HEK293 (cell line): ENCODE data around the gene TOMM40L.
A peak's percentile ranks its signal among the peaks of the same experiment; 100 is the strongest.

Experiments
- CTCF ChIA-PET: fragments of 350-600 bp; formaldehyde crosslinking; extraction: SDS; loops from one replicate; lab custom pipeline; 2021; ENCODE audit warnings: antibody characterized with exemption; lab: Yijun Ruan, JAX
- POLR2A ChIA-PET: fragments of 300-600 bp; formaldehyde crosslinking; extraction: SDS; loops from one replicate; lab custom pipeline; 2020; ENCODE audit warnings: antibody characterized with exemption, inconsistent platforms; lab: Yijun Ruan, JAX
- H3K27ac ChIP-seq: fragments of 200-500 bp; sonication (Bioruptor generic); 2 replicates; pipeline ENCODE4 v1.5.1; 2014; ENCODE audit warnings: low read depth, low read length, control low read depth, inconsistent platforms; ENCODE audit errors: extremely low read depth
- H3K36me3 ChIP-seq, 2 experiments: fragments of 200-500 bp in 1 of 2; sonication (Bioruptor generic) in 1 of 2; 1 replicate in 1 of 2; 2 replicates in 1 of 2; pipeline ENCODE4 v1.5.1; 2014 to 2017; ENCODE audit warnings: inconsistent platforms in 2 of 2, low read length in 2 of 2; ENCODE audit not compliant: control insufficient read depth in 2 of 2, insufficient read depth in 1 of 2
- H3K4me1 ChIP-seq: fragments of 200-500 bp; sonication (Bioruptor generic); 2 replicates; pipeline ENCODE4 v1.5.1; 2014; ENCODE audit warnings: mild to moderate bottlenecking, low read length, inconsistent platforms; ENCODE audit not compliant: control insufficient read depth, insufficient read depth
- H3K4me3 ChIP-seq: 2 replicates; pipeline ENCODE4 v1.5.1; 2011; ENCODE audit warnings: low read depth, mild to moderate bottlenecking, control low read depth, low read length, moderate library complexity
- H3K9me3 ChIP-seq: fragments of 200-500 bp; sonication (Bioruptor generic); 2 replicates; pipeline ENCODE4 v1.5.1; 2014; ENCODE audit warnings: low read depth, low read length, inconsistent platforms; ENCODE audit not compliant: control insufficient read depth, insufficient read depth
- GFI1B ChIP-seq: fragments of 450-650 bp; formaldehyde crosslinking; IDR thresholded peaks from 2 replicates; pipeline ENCODE4 v1.5.1; 2016; ENCODE audit warnings: missing biosample characterization, missing genetic modification characterization
- GLIS1 ChIP-seq: fragments of 450-650 bp; formaldehyde crosslinking; IDR thresholded peaks from 2 replicates; pipeline ENCODE4 v1.5.1; 2016; ENCODE audit warnings: missing biosample characterization, missing genetic modification characterization
- KLF8 ChIP-seq: fragments of 450-650 bp; formaldehyde crosslinking; IDR thresholded peaks from 2 replicates; pipeline ENCODE4 v1.5.1; 2016; ENCODE audit warnings: missing biosample characterization, missing genetic modification characterization
- MEIS1 ChIP-seq: sonication (generic); formaldehyde crosslinking; IDR thresholded peaks from 2 replicates; pipeline ENCODE4 v1.8.1; 2022; ENCODE audit warnings: missing genetic modification reagents, mild to moderate bottlenecking, borderline replicate concordance
- SP2 ChIP-seq: fragments of 450-650 bp; formaldehyde crosslinking; IDR thresholded peaks from 2 replicates; pipeline ENCODE4 v1.5.1; 2016; ENCODE audit warnings: missing biosample characterization, missing genetic modification characterization
- TSHZ1 ChIP-seq: fragments of 450-650 bp; formaldehyde crosslinking; IDR thresholded peaks from 2 replicates; pipeline ENCODE4 v1.5.1; 2016; ENCODE audit warnings: missing biosample characterization, missing genetic modification characterization, borderline replicate concordance
- ZNF10 ChIP-seq: fragments of 450-650 bp; formaldehyde crosslinking; IDR thresholded peaks from 2 replicates; pipeline ENCODE4 v1.5.1; 2017; ENCODE audit warnings: missing biosample characterization, missing genetic modification characterization
- ZNF133 ChIP-seq: fragments of 450-650 bp; formaldehyde crosslinking; IDR thresholded peaks from 2 replicates; pipeline ENCODE4 v1.5.1; 2016; ENCODE audit warnings: missing biosample characterization, missing genetic modification characterization
- ZNF248 ChIP-seq: fragments of 450-650 bp; formaldehyde crosslinking; IDR thresholded peaks from 2 replicates; pipeline ENCODE4 v1.5.1; 2017; ENCODE audit warnings: missing biosample characterization, missing genetic modification characterization
- ZNF394 ChIP-seq: fragments of 450-650 bp; formaldehyde crosslinking; IDR thresholded peaks from 2 replicates; pipeline ENCODE4 v1.5.1; 2016; ENCODE audit warnings: missing biosample characterization, missing genetic modification characterization, mild to moderate bottlenecking, moderate library complexity, borderline replicate concordance
- ZNF398 ChIP-seq: fragments of 450-650 bp; formaldehyde crosslinking; IDR thresholded peaks from 2 replicates; pipeline ENCODE4 v1.5.1; 2017; ENCODE audit warnings: missing biosample characterization, missing genetic modification characterization
- ZNF518A ChIP-seq: fragments of 450-650 bp; formaldehyde crosslinking; conservative IDR thresholded peaks from 2 replicates; pipeline ENCODE4 v1.5.1; 2016; ENCODE audit warnings: low read depth, missing biosample characterization, missing genetic modification characterization
- ZNF529 ChIP-seq: fragments of 450-650 bp; formaldehyde crosslinking; IDR thresholded peaks from 2 replicates; pipeline ENCODE4 v1.5.1; 2017; ENCODE audit warnings: missing genetic modification characterization, missing biosample characterization; ENCODE audit not compliant: insufficient replicate concordance
- ZNF639 ChIP-seq: fragments of 450-650 bp; formaldehyde crosslinking; IDR thresholded peaks from 2 replicates; pipeline ENCODE4 v1.5.1; 2016; ENCODE audit warnings: missing biosample characterization, missing genetic modification characterization
- ZNF654 ChIP-seq: fragments of 450-650 bp; formaldehyde crosslinking; IDR thresholded peaks from 2 replicates; pipeline ENCODE4 v1.5.1; 2016; ENCODE audit warnings: low read depth, missing biosample characterization, missing genetic modification characterization
- ZSCAN4 ChIP-seq: fragments of 450-650 bp; formaldehyde crosslinking; IDR thresholded peaks from 2 replicates; pipeline ENCODE4 v1.5.1; 2017; ENCODE audit warnings: missing biosample characterization, missing genetic modification characterization
- TF ChIP-seq, protein P1 (sequence below): fragments of 450-650 bp; formaldehyde crosslinking; IDR thresholded peaks from 2 replicates; pipeline ENCODE4 v1.5.1; 2016; ENCODE audit warnings: missing biosample characterization, missing genetic modification characterization

The TOMM40L gene

GRCh38 chr1:161185282-161185682 lies 40.6 kb upstream of the TOMM40L start (continued):
- TF ChIP-seq ZNF398 (tag by site-specific recombination), result peak; percentile 42; the same call in 1 of the 2 replicates
- TF ChIP-seq ZNF10 (tag by site-specific recombination), result no peak
- TF ChIP-seq KLF8 (tag by site-specific recombination), result no peak

GRCh38 chr1:161185732-161186311 lies 40.0 kb upstream of the TOMM40L start:
- Histone ChIP-seq H3K4me3 (no peak overlapping the region), H3K4me1 (no peaks in the 10 kb centered on the region), H3K27ac (no peak overlapping the region), H3K9me3 (no peaks in the 10 kb centered on the region), H3K36me3 (no peaks in the 10 kb centered on the region)
- TF ChIP-seq ZNF654 (tag by site-specific recombination) (no peak), TSHZ1 (tag by site-specific recombination) (no peak), ZNF529 (tag by site-specific recombination) (no peak), GFI1B (tag by site-specific recombination) (no peak), MEIS1 (no peak), ZNF248 (tag by site-specific recombination) (no peak), ZNF639 (no peak), ZNF133 (tag by site-specific recombination) (no peak), ZNF394 (tag by site-specific recombination) (no peak), SP2 (no peak), GLIS1 (tag by site-specific recombination) (no peak), ZNF518A (tag by site-specific recombination) (no peak), ZSCAN4 (tag by site-specific recombination) (no peak)
- TF ChIP-seq, protein P1, sequence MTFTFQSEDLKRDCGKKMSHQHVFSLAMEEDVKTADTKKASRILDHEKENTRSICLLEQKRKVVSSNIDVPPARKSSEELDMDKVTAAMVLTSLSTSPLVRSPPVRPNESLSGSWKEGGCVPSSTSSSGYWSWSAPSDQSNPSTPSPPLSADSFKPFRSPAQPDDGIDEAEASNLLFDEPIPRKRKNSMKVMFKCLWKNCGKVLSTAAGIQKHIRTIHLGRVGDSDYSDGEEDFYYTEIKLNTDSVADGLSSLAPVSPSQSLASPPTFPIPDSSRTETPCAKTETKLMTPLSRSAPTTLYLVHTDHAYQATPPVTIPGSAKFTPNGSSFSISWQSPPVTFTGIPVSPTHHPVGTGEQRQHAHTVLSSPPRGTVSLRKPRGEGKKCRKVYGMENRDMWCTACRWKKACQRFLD, result no peak
- POLR2A ChIA-PET, result interaction anchor here (1.0 kb wide), 1 partner anchor 16 kb away, joined by 3 read pairs; the partner anchor contains the start of gene NDUFS2
- CTCF ChIA-PET, result interaction anchor here (0.6 to 1.9 kb wide), 4 partner anchors 21 to 40 kb away, joined by 3 to 8 read pairs (median 4); partner anchors contain the start of genes PPOX and TOMM40L
